A549 (cell line): ENCODE data around the gene MAGI2. TPM values are rescaled to one million over a fixed set of nuclear protein-coding genes. Genes with fewer than 3 reads are reported as not detected.

Source experiments
- ATAC-seq, 2 experiments: fragments of 200-7000 bp in 1 of 2; fragments of >200 bp in 1 of 2; cut with Nextera tagmentation in 1 of 2; cut with Tn5 transposase in 1 of 2; 3 replicates each; pipeline versions ENCODE4 v1.8.0 to v1.9.1; 2018 to 2020; ENCODE audit warnings: mild to moderate bottlenecking in 1 of 2, moderate library complexity in 1 of 2
- CTCF ChIA-PET: fragments of 300-600 bp; sonication (Branson Sonifier 250); formaldehyde crosslinking; extraction: SDS; loops from one replicate; lab custom pipeline; 2021; ENCODE audit warnings: antibody characterized with exemption, inconsistent platforms; lab: Yijun Ruan, JAX
- POLR2A ChIA-PET: fragments of 350-600 bp; formaldehyde crosslinking; extraction: SDS; loops from one replicate; lab custom pipeline; 2021; ENCODE audit warnings: antibody characterized with exemption, inconsistent platforms; lab: Yijun Ruan, JAX
- DNase-seq, 2 experiments: peaks; one replicate each; pipeline versions ENCODE4 v3.0.0 to v3.0.0-alpha.2; 2011 to 2016; ENCODE audit warnings: low read depth in 1 of 2, low spot score in 1 of 2
- FAIRE-seq: peaks from 2 replicates; lab custom pipeline; 2011; peaks lifted over from hg19 to GRCh38; lab: Jason Lieb, UNC
- H3K27ac ChIP-seq, 2 experiments: fragments of >200 bp; sonication (Bioruptor Twin); formaldehyde crosslinking; 3 replicates each; pipeline ENCODE4 v1.5.1; 2016 to 2017
- H3K4me1 ChIP-seq: fragments of >200 bp; sonication (Bioruptor Twin); formaldehyde crosslinking; 3 replicates; pipeline ENCODE4 v1.6.1; 2016
- H3K4me2 ChIP-seq: fragments of >200 bp; sonication (Bioruptor Twin); formaldehyde crosslinking; 3 replicates; pipeline ENCODE4 v1.6.1; 2016
- H3K4me3 ChIP-seq: fragments of >200 bp; sonication (Bioruptor Twin); formaldehyde crosslinking; 3 replicates; pipeline ENCODE4 v1.5.1; 2016
- H3K9me3 ChIP-seq: fragments of >200 bp; sonication (Bioruptor Twin); formaldehyde crosslinking; 3 replicates; pipeline ENCODE4 v1.6.1; 2016
- ATOH8 ChIP-seq: fragments of 250-450 bp; sonication (Bioruptor Pico); IDR thresholded peaks from 2 replicates; pipeline ENCODE4 v1.5.0; 2020; ENCODE audit warnings: low read depth, mild to moderate bottlenecking, moderate library complexity
- CEBPB ChIP-seq, 2 experiments: fragments of >200 bp in 1 of 2; sonication (Bioruptor Twin) in 1 of 2; formaldehyde crosslinking in 1 of 2; IDR thresholded peaks; 2 replicates each; pipeline ENCODE4 v1.6.1; 2012 to 2016
- CTCF ChIP-seq: fragments of >200 bp; sonication (Bioruptor Twin); formaldehyde crosslinking; IDR thresholded peaks from 3 replicates; pipeline ENCODE4 v1.5.1; 2016
- E2F6 ChIP-seq: IDR thresholded peaks from 2 replicates; pipeline ENCODE4 v1.6.1; 2012; ENCODE audit warnings: low read depth, borderline replicate concordance
- ELK1 ChIP-seq: fragments of 150-350 bp; IDR thresholded peaks from 2 replicates; pipeline ENCODE4 v1.6.1; 2014; ENCODE audit warnings: low read depth, mild to moderate bottlenecking, low read length
- EP300 ChIP-seq, 2 experiments: fragments of >200 bp; sonication (Bioruptor Twin); formaldehyde crosslinking; IDR thresholded peaks; 2 replicates in 1 of 2; 3 replicates in 1 of 2; pipeline ENCODE4 v1.6.1; 2016 to 2017
- FOSB ChIP-seq: fragments of 250-450 bp; sonication (Bioruptor Pico); IDR thresholded peaks from 2 replicates; pipeline ENCODE4 v1.5.0; 2020; ENCODE audit warnings: mild to moderate bottlenecking, moderate library complexity
- FOXS1 ChIP-seq: fragments of 250-450 bp; sonication (Bioruptor Pico); IDR thresholded peaks from 2 replicates; pipeline ENCODE4 v1.5.0; 2020; ENCODE audit warnings: mild to moderate bottlenecking, moderate library complexity
- HMGXB4 ChIP-seq: fragments of 250-450 bp; sonication (Bioruptor Pico); IDR thresholded peaks from 2 replicates; pipeline ENCODE4 v1.5.0; 2021; ENCODE audit warnings: mild to moderate bottlenecking, moderate library complexity, borderline replicate concordance
- KDM1A ChIP-seq: fragments of 200-600 bp; sonication (generic); IDR thresholded peaks from 2 replicates; pipeline ENCODE4 v1.6.1; 2016; ENCODE audit warnings: low read depth, mild to moderate bottlenecking
- MAZ ChIP-seq: fragments of 150-350 bp; IDR thresholded peaks from 2 replicates; pipeline ENCODE4 v1.6.1; 2014; ENCODE audit warnings: antibody characterized with exemption, low read depth, low read length, borderline replicate concordance
- PBX3 ChIP-seq: IDR thresholded peaks from 2 replicates; pipeline ENCODE4 v1.6.1; 2012
- POLR2AphosphoS2 ChIP-seq: conservative IDR thresholded peaks from 2 replicates; pipeline ENCODE4 v1.6.1; 2012; ENCODE audit warnings: low read length, improper control_type of control experiment, inconsistent platforms
- RAD21 ChIP-seq, 2 experiments: fragments of >200 bp in 1 of 2; sonication (Bioruptor Twin) in 1 of 2; formaldehyde crosslinking in 1 of 2; IDR thresholded peaks in 1 of 2; conservative IDR thresholded peaks in 1 of 2; 2 replicates in 1 of 2; 3 replicates in 1 of 2; pipeline ENCODE4 v1.6.1; 2012 to 2018; ENCODE audit warnings: inconsistent platforms in 1 of 2
- RARB ChIP-seq: fragments of 250-450 bp; sonication (Bioruptor Pico); IDR thresholded peaks from 2 replicates; pipeline ENCODE4 v1.8.0; 2021; ENCODE audit warnings: mild to moderate bottlenecking, moderate library complexity
- RFX5 ChIP-seq: fragments of 450-650 bp; IDR thresholded peaks from 2 replicates; pipeline ENCODE4 v1.7.1; 2014; ENCODE audit warnings: antibody characterized with exemption, mild to moderate bottlenecking, moderate library complexity
- RNF2 ChIP-seq: fragments of 200-600 bp; sonication (generic); IDR thresholded peaks from 2 replicates; pipeline ENCODE4 v1.6.1; 2016; ENCODE audit warnings: low read depth, mild to moderate bottlenecking, antibody characterized with exemption, moderate library complexity, borderline replicate concordance
- SMC3 ChIP-seq: fragments of >200 bp; sonication (Bioruptor Twin); formaldehyde crosslinking; IDR thresholded peaks from 3 replicates; pipeline ENCODE4 v1.6.1; 2018; ENCODE audit warnings: inconsistent platforms
- ZC3H11A ChIP-seq: fragments of 450-650 bp; IDR thresholded peaks from 2 replicates; pipeline ENCODE4 v1.6.1; 2014; ENCODE audit warnings: antibody characterized with exemption, mild to moderate bottlenecking
- ZFP36 ChIP-seq: fragments of 450-650 bp; IDR thresholded peaks from 2 replicates; pipeline ENCODE4 v1.6.1; 2014; ENCODE audit warnings: borderline replicate concordance; ENCODE audit not compliant: partially characterized antibody
- WGBS: methylation state at CpG from one replicate; pipeline ENCODE4 v1.1.6; 2017; ENCODE audit errors: missing lambda C conversion rate; 5-methylcytosine and 5-hydroxymethylcytosine counted together
- polyA plus RNA-seq, 4 experiments: library from polyadenylated mRNA; depleted of rRNA in 3 of 4; stranded (reverse); fragments of >200 nt; fragmentation: RNase III in 1 of 4; extraction: RNeasy Plus Mini Kit Qiagen cat#74134 plus additional on column Dnase treatment in 1 of 4; gene quantifications; 2 replicates in 3 of 4; 3 replicates in 1 of 4; pipeline ENCODE4 v1.2.3, GENCODE V29; 2011 to 2017

Gene MAGI2
- polyA plus RNA-seq, 2 of the 4 experiments (the other 2 are of a cell fraction) = 0.48 to 0.81 TPM

GRCh38 chr7:79312022-79312421 is 141.4 kb downstream of the MAGI2 start:
- DNase-seq (no peak), ATAC-seq (no peak), FAIRE-seq (no peak)
- Histone ChIP-seq H3K9me3 (no peaks in the 10 kb centered on the region), H3K4me2 (no peak overlapping the region), H3K4me3 (no peak overlapping the region), H3K4me1 (peaks cover 12% of the 10 kb centered on the region), H3K27ac (no peak overlapping the region)
- ChIA-PET POLR2A (no interaction called here), CTCF (interaction anchor here (0.8 to 1.3 kb wide), 2 partner anchors 10 to 131 kb away, joined by 3 to 8 read pairs; no protein-coding TSS in a partner anchor)
- WGBS = 94% methylated on average over 3 of the region's 3 CpGs
- TF ChIP-seq ELK1 (no peak), MAZ (no peak), POLR2AphosphoS2 (no peak), RARB (CRISPR knock-in tag) (no peak), RAD21 (conservative IDR thresholded peaks at IDR 0.05 in 1 of 2, IDR thresholded peaks at IDR 0.05 in 1 of 2) (no peak), FOSB (no peak), RNF2 (no peak), RFX5 (no peak), ZC3H11A (no peak), KDM1A (no peak), FOXS1 (CRISPR knock-in tag) (no peak), EP300 (IDR thresholded peaks at IDR 0.05) (no peak), ZFP36 (no peak), SMC3 (no peak)

- DNase-seq (peak; percentile 13 to 53), ATAC-seq (peak; percentile 84 to 88), FAIRE-seq (peak; percentile 43)
- Histone ChIP-seq H3K4me2 (no peak overlapping the region; the same call in 2 of the 3 replicates), H3K9me3 (no peaks in the 10 kb centered on the region), H3K4me3 (no peak overlapping the region), H3K4me1 (peaks cover 18% of the 10 kb centered on the region; the same call in 2 of the 3 replicates), H3K27ac (no peak overlapping the region)
- ChIA-PET POLR2A (no interaction called here), CTCF (interaction anchor here (1.0 to 3.0 kb wide), 5 partner anchors 9 to 29 kb away, joined by 3 to 12 read pairs (median 4); no protein-coding TSS in a partner anchor)
- TF ChIP-seq CEBPB (IDR thresholded peaks at IDR 0.05) = peak in 1 of 2 experiments; percentile 36; a peak in 1 of 4 replicates
- TF ChIP-seq RAD21 (conservative IDR thresholded peaks at IDR 0.05 in 1 of 2, IDR thresholded peaks at IDR 0.05 in 1 of 2) = peak in 1 of 2 experiments; percentile 17; a peak in 1 of 5 replicates
- no peak for TF ChIP-seq HMGXB4 (CRISPR knock-in tag)
- TF ChIP-seq CTCF = peak; percentile 25; the same call in 1 of the 3 replicates
- 25% methylated on average over 4 of the region's 4 CpGs for WGBS
Observed at GRCh38 chr7:79308192-79308591, 145.3 kb downstream of the MAGI2 start.

- ChIA-PET POLR2A (no interaction called here), CTCF (interaction anchor here (1.1 to 3.0 kb wide), 4 partner anchors 10 to 28 kb away, joined by 3 to 12 read pairs (median 4); no protein-coding TSS in a partner anchor)
- DNase-seq (no peak), ATAC-seq (no peak), FAIRE-seq (no peak)
- no peak overlapping the region for H3K4me3 ChIP-seq
- 92% methylated on average over 3 of the region's 3 CpGs for WGBS
- peaks cover 24% of the 10 kb centered on the region; the same call in 2 of the 3 replicates for H3K4me1 ChIP-seq
- H3K4me2 ChIP-seq = no peak overlapping the region
- no peak overlapping the region for H3K27ac ChIP-seq
- H3K9me3 ChIP-seq = no peaks in the 10 kb centered on the region
- no peak for TF ChIP-seq E2F6
- no peak for TF ChIP-seq CTCF
- no peak for TF ChIP-seq ZC3H11A
- no peak for TF ChIP-seq ATOH8 (CRISPR knock-in tag)
- no peak for TF ChIP-seq PBX3
Observed at GRCh38 chr7:79307376-79307775, 146.1 kb downstream of the MAGI2 start.
